ENCODE data around the gene RAB33A. TPM values are rescaled to one million over a fixed set of nuclear protein-coding genes. Genes with fewer than 3 reads are reported as not detected.

The RAB33A gene
- total RNA-seq, 1 experiment from 2014 or later = not detected

- DNase-seq (ENCODE audit: unreplicated experiment) = no peak
- TF ChIP-seq, protein P1, sequence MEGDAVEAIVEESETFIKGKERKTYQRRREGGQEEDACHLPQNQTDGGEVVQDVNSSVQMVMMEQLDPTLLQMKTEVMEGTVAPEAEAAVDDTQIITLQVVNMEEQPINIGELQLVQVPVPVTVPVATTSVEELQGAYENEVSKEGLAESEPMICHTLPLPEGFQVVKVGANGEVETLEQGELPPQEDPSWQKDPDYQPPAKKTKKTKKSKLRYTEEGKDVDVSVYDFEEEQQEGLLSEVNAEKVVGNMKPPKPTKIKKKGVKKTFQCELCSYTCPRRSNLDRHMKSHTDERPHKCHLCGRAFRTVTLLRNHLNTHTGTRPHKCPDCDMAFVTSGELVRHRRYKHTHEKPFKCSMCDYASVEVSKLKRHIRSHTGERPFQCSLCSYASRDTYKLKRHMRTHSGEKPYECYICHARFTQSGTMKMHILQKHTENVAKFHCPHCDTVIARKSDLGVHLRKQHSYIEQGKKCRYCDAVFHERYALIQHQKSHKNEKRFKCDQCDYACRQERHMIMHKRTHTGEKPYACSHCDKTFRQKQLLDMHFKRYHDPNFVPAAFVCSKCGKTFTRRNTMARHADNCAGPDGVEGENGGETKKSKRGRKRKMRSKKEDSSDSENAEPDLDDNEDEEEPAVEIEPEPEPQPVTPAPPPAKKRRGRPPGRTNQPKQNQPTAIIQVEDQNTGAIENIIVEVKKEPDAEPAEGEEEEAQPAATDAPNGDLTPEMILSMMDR (IDR thresholded peaks at IDR 0.05; ENCODE audit: unreplicated experiment) = no peak
- Mint-ChIP-seq H3K4me3 (ENCODE audit: unreplicated experiment) (no peak overlapping the region), H3K36me3 (ENCODE audit: insufficient read depth, unreplicated experiment) (no peaks in the 10 kb centered on the region), H3K27me3 (ENCODE audit: insufficient read depth, unreplicated experiment) (peaks cover 41% of the 10 kb centered on the region), H3K9me3 (ENCODE audit: unreplicated experiment) (no peaks in the 10 kb centered on the region), H3K27ac (ENCODE audit: low read depth, unreplicated experiment) (no peak overlapping the region), H3K4me1 (ENCODE audit: insufficient read depth, unreplicated experiment) (peaks cover 12% of the 10 kb centered on the region)
- ChIA-PET CTCF (interaction anchor here (0.5 to 2.0 kb wide), 8 partner anchors 10 to 740 kb away, joined by 3 to 10 read pairs (median 4); no protein-coding TSS in a partner anchor), POLR2A (interaction anchor here (0.9 to 1.3 kb wide), 2 partner anchors 11 to 29 kb away, joined by 3 to 5 read pairs; partner anchors contain the start of gene AIFM1)
- BruUV-seq (replicated peaks) = no TSS peak
- intact Hi-C loops (cut with micrococcal nuclease) = no loop called here
These were observed 4.6 kb downstream of the RAB33A start for GRCh38 chrX:130176354-130176776.

- TF ChIP-seq, protein P1 (IDR thresholded peaks at IDR 0.05; ENCODE audit: unreplicated experiment) = no peak
- Mint-ChIP-seq H3K9me3 (ENCODE audit: unreplicated experiment) (no peaks in the 10 kb centered on the region), H3K36me3 (ENCODE audit: insufficient read depth, unreplicated experiment) (no peaks in the 10 kb centered on the region), H3K4me3 (ENCODE audit: unreplicated experiment) (no peak overlapping the region), H3K27ac (ENCODE audit: low read depth, unreplicated experiment) (no peak overlapping the region), H3K4me1 (ENCODE audit: insufficient read depth, unreplicated experiment) (peaks cover 12% of the 10 kb centered on the region), H3K27me3 (ENCODE audit: insufficient read depth, unreplicated experiment) (peaks cover 41% of the 10 kb centered on the region)
- intact Hi-C loops (cut with micrococcal nuclease) = no loop called here
- DNase-seq (ENCODE audit: unreplicated experiment) = no peak
- ChIA-PET POLR2A (interaction anchor here (1.3 kb wide), 1 partner anchor 11 kb away, joined by 5 read pairs; the partner anchor contains the start of gene AIFM1), CTCF (interaction anchor here (0.7 to 2.0 kb wide), 5 partner anchors 10 to 252 kb away, joined by 3 to 10 read pairs (median 6); no protein-coding TSS in a partner anchor)
- no TSS peak for BruUV-seq (replicated peaks)
These were observed 5.2 kb downstream of the RAB33A start for GRCh38 chrX:130176942-130177341.

DNA sequence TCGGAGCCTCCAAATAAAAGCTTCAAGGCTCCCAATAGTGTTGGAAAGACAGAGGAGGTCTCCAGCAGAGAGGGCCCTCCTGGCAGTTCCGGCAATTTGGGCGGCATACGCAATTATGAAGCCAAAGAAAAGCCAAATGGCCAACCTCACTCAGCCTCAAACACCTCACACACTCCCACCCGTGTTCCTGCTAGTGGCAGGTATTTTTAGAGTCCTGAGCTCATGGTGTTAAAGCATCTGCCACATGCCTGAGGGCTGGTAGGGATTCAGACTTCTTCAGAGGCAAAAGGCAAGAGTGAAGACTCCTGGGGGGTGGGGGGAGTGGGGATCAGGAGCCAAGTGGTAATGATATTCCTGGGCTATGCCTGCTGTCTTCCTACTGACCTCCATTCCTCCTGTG, 7.4 kb downstream of the RAB33A start:
- CTCF ChIA-PET = interaction anchor here (1.4 kb wide), 1 partner anchor 10 kb away, joined by 4 read pairs; no protein-coding TSS in a partner anchor
- POLR2A ChIA-PET = no interaction called here
- DNase-seq (ENCODE audit: unreplicated experiment) = no peak
- Mint-ChIP-seq H3K27ac (ENCODE audit: low read depth, unreplicated experiment) (no peak overlapping the region), H3K27me3 (ENCODE audit: insufficient read depth, unreplicated experiment) (peaks cover 33% of the 10 kb centered on the region), H3K4me3 (ENCODE audit: unreplicated experiment) (no peak overlapping the region), H3K9me3 (ENCODE audit: unreplicated experiment) (no peaks in the 10 kb centered on the region), H3K4me1 (ENCODE audit: insufficient read depth, unreplicated experiment) (peaks cover 1% of the 10 kb centered on the region), H3K36me3 (ENCODE audit: insufficient read depth, unreplicated experiment) (no peaks in the 10 kb centered on the region)
- BruUV-seq (replicated peaks) = no TSS peak
- TF ChIP-seq, protein P1 (IDR thresholded peaks at IDR 0.05; ENCODE audit: unreplicated experiment) = no peak
- intact Hi-C loops (cut with micrococcal nuclease) = no loop called here

GRCh38 chrX:130179579-130180215, 7.9 kb downstream of the RAB33A start:
- DNase-seq (ENCODE audit: unreplicated experiment) = no peak
- ChIA-PET CTCF (interaction anchor here (1.4 kb wide), 1 partner anchor 9 kb away, joined by 4 read pairs; no protein-coding TSS in a partner anchor), POLR2A (interaction anchor here (0.7 kb wide), 1 partner anchor 9 kb away, joined by 3 read pairs; no protein-coding TSS in a partner anchor)
- intact Hi-C loops (cut with micrococcal nuclease) = no loop called here
- Mint-ChIP-seq H3K4me1 (ENCODE audit: insufficient read depth, unreplicated experiment) (no peaks in the 10 kb centered on the region), H3K27ac (ENCODE audit: low read depth, unreplicated experiment) (no peak overlapping the region), H3K36me3 (ENCODE audit: insufficient read depth, unreplicated experiment) (no peaks in the 10 kb centered on the region), H3K4me3 (ENCODE audit: unreplicated experiment) (no peak overlapping the region), H3K9me3 (ENCODE audit: unreplicated experiment) (no peaks in the 10 kb centered on the region), H3K27me3 (ENCODE audit: insufficient read depth, unreplicated experiment) (peaks cover 29% of the 10 kb centered on the region)
- BruUV-seq (replicated peaks) = no TSS peak
- TF ChIP-seq, protein P1 (IDR thresholded peaks at IDR 0.05; ENCODE audit: unreplicated experiment) = no peak
